Measurements from ENCODE around the gene ZBP1.

Gene ZBP1

GRCh38 chr20:57589123-57589727 is 31.0 kb downstream of the ZBP1 start:
- DNase-seq, result no peak
- H3K27me3 ChIP-seq (replicated peaks in 2 of 5; ENCODE audit: control insufficient read depth in 4 of 5, insufficient read depth in 5 of 5, low read length in 4 of 5), result peaks cover 0 to 32% (median 3%) of the 10 kb centered on the region in 5 experiments
- CTCF ChIA-PET, result interaction anchor here (0.9 to 1.3 kb wide), 3 partner anchors 11 to 620 kb away, joined by 3 to 5 read pairs (median 3); no protein-coding TSS in a partner anchor

GRCh38 chr20:57588596-57588995 is 31.6 kb downstream of the ZBP1 start:
- ChIA-PET CTCF (interaction anchor here (0.9 to 1.3 kb wide), 5 partner anchors 12 to 621 kb away, joined by 3 to 5 read pairs (median 3); no protein-coding TSS in a partner anchor), POLR2A (no interaction called here)

More at GRCh38 chr20:57589123-57589727, 31.0 kb downstream of the ZBP1 start:
- POLR2A ChIA-PET, result no interaction called here
- peaks cover 0 to 10% (median 7%) of the 10 kb centered on the region in 5 experiments for H3K9me3 ChIP-seq (ENCODE audit: control extremely low read depth in 1 of 5, control insufficient read depth in 4 of 5, insufficient read depth in 2 of 5, low read depth in 1 of 5, low read length in 4 of 5)
- WGBS (ENCODE audit: insufficient coverage), result 98% methylated on average over 5 of the region's 6 CpGs
- no peak overlapping the region for H3K27ac ChIP-seq (ENCODE audit: insufficient read depth in 1 of 2, low read depth in 1 of 2, low read length in 2 of 2, poor library complexity in 1 of 2, severe bottlenecking in 2 of 2)
- no peaks in the 10 kb centered on the region for H3K4me1 ChIP-seq (ENCODE audit: control extremely low read depth in 1 of 4, control insufficient read depth in 4 of 4, insufficient read depth in 4 of 4, low read length in 3 of 4)
- H3K36me3 ChIP-seq (ENCODE audit: control insufficient read depth in 4 of 4, insufficient read depth in 4 of 4, low read length in 3 of 4), result no peaks in the 10 kb centered on the region
- H3K4me3 ChIP-seq (ENCODE audit: control insufficient read depth in 1 of 7, extremely low read depth in 1 of 7, insufficient read depth in 4 of 7, low read depth in 2 of 7, low read length in 6 of 7), result no peak overlapping the region

GRCh38 chr20:57587989-57588377 is 32.2 kb downstream of the ZBP1 start:
- 100% methylated on average over 7 of the region's 7 CpGs for WGBS (ENCODE audit: insufficient coverage)
- Histone ChIP-seq H3K27me3 (replicated peaks in 2 of 5; ENCODE audit: control insufficient read depth in 4 of 5, insufficient read depth in 5 of 5, low read length in 4 of 5) (peaks cover 0 to 44% (median 4%) of the 10 kb centered on the region in 5 experiments), H3K36me3 (ENCODE audit: control insufficient read depth in 4 of 4, insufficient read depth in 4 of 4, low read length in 3 of 4) (no peaks in the 10 kb centered on the region), H3K4me3 (ENCODE audit: control insufficient read depth in 1 of 7, extremely low read depth in 1 of 7, insufficient read depth in 4 of 7, low read depth in 2 of 7, low read length in 6 of 7) (no peak overlapping the region), H3K9me3 (ENCODE audit: control extremely low read depth in 1 of 5, control insufficient read depth in 4 of 5, insufficient read depth in 2 of 5, low read depth in 1 of 5, low read length in 4 of 5) (peaks cover 0 to 12% (median 10%) of the 10 kb centered on the region in 5 experiments), H3K4me1 (ENCODE audit: control extremely low read depth in 1 of 4, control insufficient read depth in 4 of 4, insufficient read depth in 4 of 4, low read length in 3 of 4) (no peaks in the 10 kb centered on the region), H3K27ac (ENCODE audit: insufficient read depth in 1 of 2, low read depth in 1 of 2, low read length in 2 of 2, poor library complexity in 1 of 2, severe bottlenecking in 2 of 2) (no peak overlapping the region)
- CTCF ChIA-PET, result interaction anchor here (0.6 to 1.3 kb wide), 5 partner anchors 8 to 621 kb away, joined by 3 to 5 read pairs (median 3); no protein-coding TSS in a partner anchor
- POLR2A ChIA-PET, result no interaction called here
- DNase-seq, result no peak

More at GRCh38 chr20:57588596-57588995, 31.6 kb downstream of the ZBP1 start:
- H3K9me3 ChIP-seq (ENCODE audit: control extremely low read depth in 1 of 5, control insufficient read depth in 4 of 5, insufficient read depth in 2 of 5, low read depth in 1 of 5, low read length in 4 of 5), result peaks cover 0 to 12% (median 10%) of the 10 kb centered on the region in 5 experiments
- H3K27me3 ChIP-seq (replicated peaks in 2 of 5; ENCODE audit: control insufficient read depth in 4 of 5, insufficient read depth in 5 of 5, low read length in 4 of 5), result peaks cover 0 to 38% (median 3%) of the 10 kb centered on the region in 5 experiments
- no peaks in the 10 kb centered on the region for H3K36me3 ChIP-seq (ENCODE audit: control insufficient read depth in 4 of 4, insufficient read depth in 4 of 4, low read length in 3 of 4)
- 93% methylated on average over 3 of the region's 5 CpGs for WGBS (ENCODE audit: insufficient coverage)
- H3K4me3 ChIP-seq (ENCODE audit: control insufficient read depth in 1 of 7, extremely low read depth in 1 of 7, insufficient read depth in 4 of 7, low read depth in 2 of 7, low read length in 6 of 7), result no peak overlapping the region
- no peak for DNase-seq
- no peak overlapping the region for H3K27ac ChIP-seq (ENCODE audit: insufficient read depth in 1 of 2, low read depth in 1 of 2, low read length in 2 of 2, poor library complexity in 1 of 2, severe bottlenecking in 2 of 2)
- no peaks in the 10 kb centered on the region for H3K4me1 ChIP-seq (ENCODE audit: control extremely low read depth in 1 of 4, control insufficient read depth in 4 of 4, insufficient read depth in 4 of 4, low read length in 3 of 4)

DNA sequence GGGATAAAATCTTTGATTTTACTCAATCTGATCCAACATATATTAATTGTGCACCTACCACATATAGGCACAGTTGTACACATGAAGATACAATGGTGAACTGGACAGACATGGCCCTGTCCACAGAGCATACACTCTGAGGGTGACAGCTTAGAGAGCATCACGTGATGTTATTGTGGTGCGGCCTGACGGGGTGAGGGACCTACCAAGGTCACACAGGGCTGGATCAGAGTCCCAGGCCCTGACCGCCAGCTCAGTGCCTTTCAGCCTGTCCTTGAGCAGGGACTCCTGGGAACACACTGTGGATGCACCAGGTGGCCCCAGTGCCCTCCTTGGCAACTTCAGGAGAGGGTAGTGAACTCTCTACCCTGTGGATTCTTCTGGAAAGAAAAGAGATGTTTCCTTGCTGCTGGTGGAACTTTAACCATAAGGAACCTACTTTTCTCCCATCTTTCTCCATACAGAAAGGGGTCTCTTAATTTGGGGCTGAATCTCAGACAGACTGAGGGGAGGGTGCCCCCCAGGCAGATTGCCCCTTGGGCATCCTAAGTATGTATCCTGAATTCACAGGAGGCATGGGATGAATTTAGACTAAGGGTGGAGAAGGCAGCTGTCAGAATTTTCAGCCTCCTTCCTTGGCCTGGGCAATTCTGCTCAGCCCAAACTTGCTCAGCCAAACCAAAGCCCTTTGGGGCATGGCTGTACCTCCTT is 32.8 kb downstream of the ZBP1 start:
- Histone ChIP-seq H3K4me1 (ENCODE audit: control extremely low read depth in 1 of 4, control insufficient read depth in 4 of 4, insufficient read depth in 4 of 4, low read length in 3 of 4) (no peaks in the 10 kb centered on the region), H3K4me3 (ENCODE audit: control insufficient read depth in 1 of 7, extremely low read depth in 1 of 7, insufficient read depth in 4 of 7, low read depth in 2 of 7, low read length in 6 of 7) (no peak overlapping the region), H3K27me3 (replicated peaks in 2 of 5; ENCODE audit: control insufficient read depth in 4 of 5, insufficient read depth in 5 of 5, low read length in 4 of 5) (peaks cover 0 to 49% (median 4%) of the 10 kb centered on the region in 5 experiments), H3K9me3 (ENCODE audit: control extremely low read depth in 1 of 5, control insufficient read depth in 4 of 5, insufficient read depth in 2 of 5, low read depth in 1 of 5, low read length in 4 of 5) (peaks cover 0 to 12% (median 10%) of the 10 kb centered on the region in 5 experiments), H3K36me3 (ENCODE audit: control insufficient read depth in 4 of 4, insufficient read depth in 4 of 4, low read length in 3 of 4) (no peaks in the 10 kb centered on the region), H3K27ac (ENCODE audit: insufficient read depth in 1 of 2, low read depth in 1 of 2, low read length in 2 of 2, poor library complexity in 1 of 2, severe bottlenecking in 2 of 2) (no peak overlapping the region)
- WGBS (ENCODE audit: insufficient coverage), result 75% methylated on average over 4 of the region's 4 CpGs
- DNase-seq, result no peak
- CTCF ChIA-PET, result interaction anchor here (0.6 to 2.1 kb wide), 5 partner anchors 9 to 620 kb away, joined by 3 to 8 read pairs (median 3); no protein-coding TSS in a partner anchor
- POLR2A ChIA-PET, result no interaction called here

GRCh38 chr20:57586943-57587277 is 33.3 kb downstream of the ZBP1 start:
- no peak for DNase-seq
- WGBS (ENCODE audit: insufficient coverage), result 99% methylated on average over 7 of the region's 10 CpGs
- Histone ChIP-seq H3K27ac (ENCODE audit: insufficient read depth in 1 of 2, low read depth in 1 of 2, low read length in 2 of 2, poor library complexity in 1 of 2, severe bottlenecking in 2 of 2) (no peak overlapping the region), H3K9me3 (ENCODE audit: control extremely low read depth in 1 of 5, control insufficient read depth in 4 of 5, insufficient read depth in 2 of 5, low read depth in 1 of 5, low read length in 4 of 5) (peaks cover 0 to 12% (median 10%) of the 10 kb centered on the region in 5 experiments), H3K27me3 (replicated peaks in 2 of 5; ENCODE audit: control insufficient read depth in 4 of 5, insufficient read depth in 5 of 5, low read length in 4 of 5) (peaks cover 0 to 55% (median 7%) of the 10 kb centered on the region in 5 experiments), H3K36me3 (ENCODE audit: control insufficient read depth in 4 of 4, insufficient read depth in 4 of 4, low read length in 3 of 4) (no peaks in the 10 kb centered on the region), H3K4me3 (ENCODE audit: control insufficient read depth in 1 of 7, extremely low read depth in 1 of 7, insufficient read depth in 4 of 7, low read depth in 2 of 7, low read length in 6 of 7) (no peak overlapping the region), H3K4me1 (ENCODE audit: control extremely low read depth in 1 of 4, control insufficient read depth in 4 of 4, insufficient read depth in 4 of 4, low read length in 3 of 4) (no peaks in the 10 kb centered on the region)
- CTCF ChIA-PET, result interaction anchor here (2.1 kb wide), 1 partner anchor 9 kb away, joined by 8 read pairs; no protein-coding TSS in a partner anchor
- POLR2A ChIA-PET, result no interaction called here

DNA sequence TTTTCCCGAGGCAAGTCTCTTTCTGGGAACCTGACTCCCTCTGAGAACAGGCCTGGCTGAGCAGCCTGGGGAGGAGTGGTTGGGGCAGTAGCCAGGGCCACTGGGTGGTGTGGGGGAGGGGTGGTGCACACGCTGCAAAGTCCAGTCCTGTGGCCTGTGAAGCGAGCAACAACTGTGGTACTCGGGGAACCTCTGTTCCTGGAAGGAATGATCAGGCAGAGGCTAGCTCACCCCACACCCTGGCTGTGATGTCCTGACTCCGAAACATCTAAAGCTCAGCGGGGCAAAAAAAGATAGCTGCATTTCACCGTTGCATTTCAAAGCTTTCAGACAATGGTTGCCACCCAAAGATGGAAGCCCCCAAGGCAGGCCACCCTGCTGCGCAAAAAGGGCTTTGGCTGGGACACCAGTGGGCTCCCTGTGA is 33.8 kb downstream of the ZBP1 start:
- CTCF ChIA-PET, result interaction anchor here (2.1 kb wide), 1 partner anchor 10 kb away, joined by 8 read pairs; no protein-coding TSS in a partner anchor
- no peaks in the 10 kb centered on the region for H3K36me3 ChIP-seq (ENCODE audit: control insufficient read depth in 4 of 4, insufficient read depth in 4 of 4, low read length in 3 of 4)
- peaks cover 0 to 60% (median 10%) of the 10 kb centered on the region in 5 experiments for H3K27me3 ChIP-seq (replicated peaks in 2 of 5; ENCODE audit: control insufficient read depth in 4 of 5, insufficient read depth in 5 of 5, low read length in 4 of 5)
- H3K4me1 ChIP-seq (ENCODE audit: control extremely low read depth in 1 of 4, control insufficient read depth in 4 of 4, insufficient read depth in 4 of 4, low read length in 3 of 4), result no peaks in the 10 kb centered on the region
- H3K9me3 ChIP-seq (ENCODE audit: control extremely low read depth in 1 of 5, control insufficient read depth in 4 of 5, insufficient read depth in 2 of 5, low read depth in 1 of 5, low read length in 4 of 5), result peaks cover 0 to 12% (median 10%) of the 10 kb centered on the region in 5 experiments
- POLR2A ChIA-PET, result no interaction called here
- 70% methylated on average over 8 of the region's 8 CpGs for WGBS (ENCODE audit: insufficient coverage)
- no peak overlapping the region for H3K4me3 ChIP-seq (ENCODE audit: control insufficient read depth in 1 of 7, extremely low read depth in 1 of 7, insufficient read depth in 4 of 7, low read depth in 2 of 7, low read length in 6 of 7)
- no peak overlapping the region for H3K27ac ChIP-seq (ENCODE audit: insufficient read depth in 1 of 2, low read depth in 1 of 2, low read length in 2 of 2, poor library complexity in 1 of 2, severe bottlenecking in 2 of 2)
- DNase-seq, result no peak

Measured in common myeloid progenitor, CD34-positive (primary cell).